Coronary artery (tissue), 2 donors: ENCODE results near the gene HCFC1.
"Not testable (repeated sequence)": the region's sequence is repeated elsewhere in the genome, so short reads cannot be mapped to it uniquely, and the experiment has no call there.

Experiments
- DNase-seq: peaks from one replicate; pipeline ENCODE4 v3.0.0-alpha.2; 2017; ENCODE audit warnings: low spot score
- H3K27ac ChIP-seq, 2 donors: fragments of 200-600 bp; sonication (generic); one replicate each; pipeline ENCODE4 v1.5.1; 2016 to 2019
- H3K4me3 ChIP-seq: fragments of 200-600 bp; sonication (generic); 2 replicates; pipeline ENCODE4 v1.5.1; 2016; ENCODE audit warnings: mild to moderate bottlenecking, moderate library complexity
- TF ChIP-seq, protein P1 (sequence below): fragments of 200-600 bp; sonication (generic); IDR thresholded peaks from one replicate; pipeline ENCODE4 v1.5.1; 2019; ENCODE audit warnings: antibody characterized with exemption

The HCFC1 gene

GRCh38 chrX:154002215-154002719 is 30.6 kb upstream of the HCFC1 start:
- no peak overlapping the region for H3K27ac ChIP-seq
- no peak for DNase-seq

DNA sequence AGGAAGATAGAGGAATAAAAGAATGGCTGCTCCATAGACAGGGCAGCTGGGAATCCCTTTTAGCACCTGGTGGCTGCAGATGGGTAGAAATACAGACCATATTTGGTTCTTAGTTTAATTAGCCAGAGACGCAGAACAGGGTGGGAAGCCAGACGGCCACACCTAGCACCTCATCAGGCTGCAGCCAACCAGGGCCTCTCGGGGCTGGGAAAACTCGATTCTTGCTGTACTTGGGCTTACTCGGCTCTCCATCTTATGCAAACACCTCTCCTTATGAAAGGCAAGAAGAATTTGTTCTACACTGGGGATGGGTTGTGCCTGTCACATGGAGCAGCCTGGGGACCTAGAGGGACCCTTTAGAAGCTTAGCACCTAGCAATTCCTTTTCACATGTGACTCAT is 28.4 kb upstream of the HCFC1 start:
- no peak overlapping the region for H3K4me3 ChIP-seq
- H3K27ac ChIP-seq = no peak overlapping the region
- no peak for DNase-seq
- TF ChIP-seq, protein P1, sequence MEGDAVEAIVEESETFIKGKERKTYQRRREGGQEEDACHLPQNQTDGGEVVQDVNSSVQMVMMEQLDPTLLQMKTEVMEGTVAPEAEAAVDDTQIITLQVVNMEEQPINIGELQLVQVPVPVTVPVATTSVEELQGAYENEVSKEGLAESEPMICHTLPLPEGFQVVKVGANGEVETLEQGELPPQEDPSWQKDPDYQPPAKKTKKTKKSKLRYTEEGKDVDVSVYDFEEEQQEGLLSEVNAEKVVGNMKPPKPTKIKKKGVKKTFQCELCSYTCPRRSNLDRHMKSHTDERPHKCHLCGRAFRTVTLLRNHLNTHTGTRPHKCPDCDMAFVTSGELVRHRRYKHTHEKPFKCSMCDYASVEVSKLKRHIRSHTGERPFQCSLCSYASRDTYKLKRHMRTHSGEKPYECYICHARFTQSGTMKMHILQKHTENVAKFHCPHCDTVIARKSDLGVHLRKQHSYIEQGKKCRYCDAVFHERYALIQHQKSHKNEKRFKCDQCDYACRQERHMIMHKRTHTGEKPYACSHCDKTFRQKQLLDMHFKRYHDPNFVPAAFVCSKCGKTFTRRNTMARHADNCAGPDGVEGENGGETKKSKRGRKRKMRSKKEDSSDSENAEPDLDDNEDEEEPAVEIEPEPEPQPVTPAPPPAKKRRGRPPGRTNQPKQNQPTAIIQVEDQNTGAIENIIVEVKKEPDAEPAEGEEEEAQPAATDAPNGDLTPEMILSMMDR = no peak

More at GRCh38 chrX:154002215-154002719, 30.6 kb upstream of the HCFC1 start:
- H3K4me3 ChIP-seq = no peak overlapping the region
- TF ChIP-seq, protein P1 = no peak

- no peak for DNase-seq
- no peak overlapping the region for H3K27ac ChIP-seq
- no peak overlapping the region for H3K4me3 ChIP-seq
- TF ChIP-seq, protein P1 = no peak
Observed at GRCh38 chrX:153999359-154000037, 27.9 kb upstream of the HCFC1 start.

- Histone ChIP-seq H3K27ac (no peak overlapping the region), H3K4me3 (no peak overlapping the region)
- DNase-seq = no peak
- TF ChIP-seq, protein P1 = no peak
Observed at GRCh38 chrX:153995504-153995903, 23.9 kb upstream of the HCFC1 start.

DNA sequence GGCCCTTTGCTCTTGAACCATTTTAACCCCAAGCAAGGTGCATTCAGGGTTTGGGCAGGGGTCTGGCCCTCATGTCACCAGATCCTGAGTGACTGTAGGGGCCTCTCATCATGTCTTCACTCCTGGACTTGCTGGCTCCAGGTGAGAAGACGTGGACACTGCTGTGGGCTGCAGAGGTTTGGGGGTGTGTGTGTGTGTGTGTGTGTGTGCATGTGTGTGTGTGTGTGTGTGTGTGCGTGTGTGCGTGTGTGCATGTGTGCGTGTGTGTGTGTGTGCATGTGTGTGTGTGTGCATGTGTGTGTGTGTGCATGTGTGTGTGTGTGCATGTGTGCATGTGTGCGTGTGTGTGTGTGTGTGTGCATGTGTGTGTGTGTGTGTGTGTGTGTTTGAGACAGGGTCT is 22.8 kb upstream of the HCFC1 start:
- not testable (repeated sequence) for H3K4me3 ChIP-seq, DNase-seq

GRCh38 chrX:153993978-153994377 is 22.4 kb upstream of the HCFC1 start:
- DNase-seq = no peak
- no peak overlapping the region for H3K4me3 ChIP-seq
- H3K27ac ChIP-seq = no peak overlapping the region
- TF ChIP-seq, protein P1 = no peak

More for the DNA sequence above, 22.8 kb upstream of the HCFC1 start:
- not testable (repeated sequence) for H3K27ac ChIP-seq

DNA sequence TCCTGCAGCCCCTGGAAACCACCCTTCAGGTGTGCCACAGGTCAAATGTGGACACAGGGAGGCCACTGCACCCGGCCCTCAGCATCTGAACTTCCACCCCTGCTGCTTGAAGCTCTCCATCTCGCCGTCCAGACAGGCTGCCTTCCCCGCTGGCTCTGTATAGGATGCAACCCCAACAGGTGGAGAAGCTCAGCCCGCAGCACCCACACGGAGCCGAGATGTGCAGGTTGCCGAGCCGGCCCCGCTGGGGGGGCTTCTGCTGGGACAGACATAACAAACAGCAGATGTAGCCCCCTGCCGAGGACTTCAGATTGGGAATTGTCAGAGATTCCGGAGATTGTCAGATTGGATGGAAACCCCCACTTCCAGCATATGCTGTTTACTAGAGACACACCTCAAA is 21.5 kb upstream of the HCFC1 start:
- DNase-seq = no peak
- Histone ChIP-seq H3K27ac (no peak overlapping the region), H3K4me3 (no peak overlapping the region)
- TF ChIP-seq, protein P1 = no peak
